HepG2 (cell line): ENCODE results near the gene SMG7. TPM values are rescaled to one million over a fixed set of nuclear protein-coding genes. Genes with fewer than 3 reads are reported as not detected.

Experiments
- ATAC-seq: fragments of 200-7000 bp; cut with Tn5 transposase; 3 replicates; pipeline ENCODE4 v1.9.1; 2020; ENCODE audit warnings: mild to moderate bottlenecking, moderate library complexity
- BruUV-seq: library from RNA; stranded (reverse); fragments of 400-500 nt; replicated peaks from 2 replicates; lab custom pipeline; 2021; lab: Mats Ljungman, UMichigan
- CTCF ChIA-PET: fragments of 300-600 bp; formaldehyde crosslinking; extraction: SDS; loops from one replicate; lab custom pipeline; 2021; ENCODE audit warnings: low total read pairs, inconsistent platforms, low intra/inter-chr PET ratio; lab: Yijun Ruan, JAX
- POLR2A ChIA-PET: fragments of 350-600 bp; sonication (Branson Sonifier 250); formaldehyde crosslinking; loops from one replicate; lab custom pipeline; 2020; ENCODE audit warnings: antibody characterized with exemption, inconsistent platforms; lab: Yijun Ruan, JAX
- DNase-seq: peaks from one replicate; pipeline ENCODE4 v3.0.0-alpha.2; 2015; ENCODE audit warnings: low spot score
- FAIRE-seq: peaks from 3 replicates; lab custom pipeline; 2011; peaks lifted over from hg19 to GRCh38; lab: Jason Lieb, UNC
- H2AFZ ChIP-seq: one replicate; pipeline ENCODE4 v1.6.1; 2011; ENCODE audit warnings: low read length, inconsistent platforms
- H3K27ac ChIP-seq: fragments of 300-600 bp; 3 replicates; pipeline ENCODE4 v1.8.0; 2011; ENCODE audit warnings: mixed run types, mild to moderate bottlenecking, mixed read lengths, low read length, inconsistent platforms; ENCODE audit not compliant: insufficient read depth; ENCODE audit errors: extremely low read length
- H3K27me3 ChIP-seq, 2 experiments: fragments of 200-600 bp in 1 of 2; 2 replicates in 1 of 2; 3 replicates in 1 of 2; pipeline versions ENCODE4 v1.6.0 to v1.8.0; 2011; ENCODE audit warnings: low read length in 2 of 2, mild to moderate bottlenecking in 2 of 2, moderate library complexity in 2 of 2, inconsistent platforms in 1 of 2; ENCODE audit not compliant: insufficient read depth in 2 of 2, control insufficient read depth in 1 of 2
- H3K36me3 ChIP-seq, 2 experiments: fragments of 200-600 bp in 1 of 2; replicated peaks in 1 of 2; 2 replicates in 1 of 2; 3 replicates in 1 of 2; pipeline versions ENCODE4 v1.5.1 to v1.8.0; 2011; ENCODE audit warnings: low read length in 2 of 2, inconsistent platforms in 1 of 2; ENCODE audit not compliant: insufficient read depth in 2 of 2, control insufficient read depth in 1 of 2
- H3K4me1 ChIP-seq: 2 replicates; pipeline ENCODE4 v1.5.1; 2012; ENCODE audit warnings: low read length, inconsistent platforms; ENCODE audit not compliant: insufficient read depth
- H3K4me2 ChIP-seq: 2 replicates; pipeline ENCODE4 v1.6.0; 2011; ENCODE audit warnings: low read depth, low read length, inconsistent platforms
- H3K4me3 ChIP-seq, 3 experiments: fragments of 200-600 bp in 1 of 3; sonication (generic), shearing (Covaris generic) in 1 of 3; replicated peaks in 1 of 3; 2 replicates each; pipeline ENCODE4 v1.5.1; 2011 to 2016; ENCODE audit warnings: low read length in 3 of 3, inconsistent platforms in 2 of 3, low read depth in 2 of 3, mild to moderate bottlenecking in 2 of 3, control low read depth in 1 of 3, mixed read lengths in 1 of 3; ENCODE audit not compliant: insufficient read depth in 1 of 3
- H3K79me2 ChIP-seq: one replicate; pipeline ENCODE4 v1.6.1; 2011; ENCODE audit warnings: low read length, inconsistent platforms; ENCODE audit not compliant: insufficient read depth
- H3K9ac ChIP-seq: 2 replicates; pipeline ENCODE4 v1.6.0; 2011; ENCODE audit warnings: mild to moderate bottlenecking, low read depth, low read length, inconsistent platforms; ENCODE audit not compliant: insufficient read depth
- H3K9me3 ChIP-seq: 2 replicates; pipeline ENCODE4 v1.5.1; 2012; ENCODE audit warnings: mild to moderate bottlenecking, low read length
- H4K20me1 ChIP-seq: 2 replicates; pipeline ENCODE4 v1.6.0; 2011; ENCODE audit warnings: inconsistent platforms, mild to moderate bottlenecking, low read length, moderate library complexity; ENCODE audit not compliant: insufficient read depth
- BRCA1 ChIP-seq: sonication (generic); formaldehyde crosslinking; IDR thresholded peaks from 2 replicates; pipeline ENCODE4 v1.4.0; 2020; ENCODE audit warnings: missing genetic modification reagents
- GTF3A ChIP-seq: sonication (generic); formaldehyde crosslinking; conservative IDR thresholded peaks from 2 replicates; pipeline ENCODE4 v1.4.0; 2020; ENCODE audit warnings: mild to moderate bottlenecking, missing genetic modification reagents
- IKZF1 ChIP-seq: fragments of 450-650 bp; IDR thresholded peaks from 2 replicates; pipeline ENCODE4 v1.7.1; 2016
- KLF12 ChIP-seq: sonication (generic); formaldehyde crosslinking; IDR thresholded peaks from 2 replicates; pipeline ENCODE4 v1.4.0; 2020; ENCODE audit warnings: missing genetic modification reagents, borderline replicate concordance
- KMT2A ChIP-seq: sonication (generic); formaldehyde crosslinking; IDR thresholded peaks from 2 replicates; pipeline ENCODE4 v1.4.0; 2020; ENCODE audit warnings: missing genetic modification reagents
- RORA ChIP-seq: sonication (generic); formaldehyde crosslinking; IDR thresholded peaks from 2 replicates; pipeline ENCODE4 v1.5.0; 2020; ENCODE audit warnings: mild to moderate bottlenecking, missing genetic modification reagents, moderate library complexity
- SOX6 ChIP-seq, 2 experiments: fragments of 450-650 bp in 1 of 2; sonication (generic) in 1 of 2; formaldehyde crosslinking in 1 of 2; IDR thresholded peaks; 2 replicates each; pipeline versions ENCODE4 v1.4.0 to v1.6.1; 2017 to 2020; ENCODE audit warnings: antibody characterized with exemption in 1 of 2, mild to moderate bottlenecking in 1 of 2, missing genetic modification reagents in 1 of 2
- SRF ChIP-seq: IDR thresholded peaks from 2 replicates; pipeline ENCODE4 v1.6.1; 2011; ENCODE audit warnings: mild to moderate bottlenecking, low read depth, low read length, moderate library complexity
- TCF12 ChIP-seq, 2 experiments: fragments of 450-650 bp in 1 of 2; sonication (generic) in 1 of 2; formaldehyde crosslinking in 1 of 2; IDR thresholded peaks; 2 replicates each; pipeline versions ENCODE4 v1.6.1 to v1.8.0; 2017 to 2022; ENCODE audit warnings: antibody characterized with exemption in 1 of 2, mild to moderate bottlenecking in 1 of 2, missing genetic modification reagents in 1 of 2, moderate library complexity in 1 of 2
- TFE3 ChIP-seq: IDR thresholded peaks from 2 replicates; pipeline ENCODE4 v1.6.1; 2016
- U2AF2 ChIP-seq: fragments of 200-400 bp; formaldehyde crosslinking; IDR thresholded peaks from 2 replicates; pipeline ENCODE4 v1.6.1; 2017; ENCODE audit warnings: low read depth, mild to moderate bottlenecking, low read length
- ZBTB21 ChIP-seq: sonication (generic); formaldehyde crosslinking; IDR thresholded peaks from 2 replicates; pipeline ENCODE4 v1.4.0; 2020; ENCODE audit warnings: missing genetic modification reagents
- ZNF235 ChIP-seq: sonication (generic); formaldehyde crosslinking; IDR thresholded peaks from 2 replicates; pipeline ENCODE4 v1.8.1; 2023; ENCODE audit warnings: mild to moderate bottlenecking, missing genetic modification reagents, borderline replicate concordance
- ZNF75D ChIP-seq: sonication (generic); formaldehyde crosslinking; IDR thresholded peaks from 2 replicates; pipeline ENCODE4 v1.8.1; 2023; ENCODE audit warnings: missing genetic modification reagents, mild to moderate bottlenecking, borderline replicate concordance
- ZSCAN12 ChIP-seq: sonication (generic); formaldehyde crosslinking; IDR thresholded peaks from 2 replicates; pipeline ENCODE4 v1.9.0; 2021; ENCODE audit warnings: mild to moderate bottlenecking, missing genetic modification reagents
- WGBS: methylation state at CpG from one replicate; pipeline ENCODE4 v1.1.6; 2017; ENCODE audit warnings: low lambda C conversion rate; 5-methylcytosine and 5-hydroxymethylcytosine counted together
- in situ Hi-C: cut with HindIII; loops from 2 replicates; pipeline ENCODE4 v1.10.0; 2017; ENCODE audit warnings: low pct_unique_long_range_greater_than_20kb; ENCODE audit not compliant: extremely low pct_ligation_motif_present
- intact Hi-C: fragments of 100-400 bp; cut with micrococcal nuclease; formaldehyde crosslinking; loops from one replicate; pipeline ENCODE4 v1.10.0; 2022; ENCODE audit not compliant: unreplicated experiment
- polyA plus RNA-seq, 8 experiments: library from polyadenylated mRNA; depleted of rRNA in 3 of 8; stranded (reverse) in 7 of 8; unstranded in 1 of 8; fragments of >200 nt; fragmentation: Illumina TruSeq in 4 of 8; extraction: Trizol in 4 of 8; gene quantifications; 2 replicates each; pipeline versions ENCODE4 v1.2.1 to v1.2.3, GENCODE V29; 2011 to 2016; ENCODE audit warnings: low read depth in 4 of 8, missing spikeins in 1 of 8, mixed read lengths in 1 of 8; ENCODE audit not compliant: insufficient read depth in 1 of 8
- total RNA-seq, 5 experiments: library from RNA; depleted of rRNA; stranded (reverse); fragments of >200 nt; fragmentation: Illumina TruSeq; extraction: Trizol; gene quantifications; 2 replicates each; pipeline ENCODE4 v1.2.3, GENCODE V29; 2016; ENCODE audit warnings: low read depth in 1 of 5

The SMG7 gene
- total and polyA plus RNA-seq, 2 of the 13 experiments (the other 11 are each of a cell fraction or from before 2014, with no cell fraction given) = 14.9 to 27.9 TPM

GRCh38 chr1:183544598-183545297, 72.4 kb downstream of the SMG7 start:
- peaks cover 16 to 79% of the 10 kb centered on the region in 2 experiments for H3K36me3 ChIP-seq
- POLR2A ChIA-PET = no interaction called here
- H3K27me3 ChIP-seq = no peaks in the 10 kb centered on the region
- BruUV-seq = no TSS peak
- H3K27ac ChIP-seq = no peak overlapping the region
- CTCF ChIA-PET = interaction anchor here (2.1 kb wide), 1 partner anchor 75 kb away, joined by 11 read pairs; no protein-coding TSS in a partner anchor
- in situ Hi-C loops (no loop called here), intact Hi-C loops (loop anchor here (10.0 kb wide), 1 partner anchor 80 kb away; no protein-coding TSS in a partner anchor)
- DNase-seq (no peak), ATAC-seq (no peak), FAIRE-seq (no peak)
- H3K4me1 ChIP-seq = no peaks in the 10 kb centered on the region
- 89% methylated on average over 5 of the region's 5 CpGs for WGBS
- H3K79me2 ChIP-seq = no peaks in the 10 kb centered on the region
- no peak overlapping the region for H3K4me3 ChIP-seq
- TF ChIP-seq TFE3 = no peak
- no peak for TF ChIP-seq ZBTB21 (CRISPR knock-in tag)
- TF ChIP-seq ZNF235 = no peak
- no peak for TF ChIP-seq BRCA1 (CRISPR knock-in tag)
- no peak for TF ChIP-seq IKZF1
- no peak for TF ChIP-seq TCF12 (IDR thresholded peaks at IDR 0.05)
- no peak for TF ChIP-seq TCF12 (CRISPR knock-in tag; IDR thresholded peaks at IDR 0.05)
- TF ChIP-seq SRF = no peak
- TF ChIP-seq ZNF75D = no peak
- no peak for TF ChIP-seq ZSCAN12 (CRISPR knock-in tag)
- TF ChIP-seq SOX6 (IDR thresholded peaks at IDR 0.05) = no peak
- no peak for TF ChIP-seq SOX6 (CRISPR knock-in tag; IDR thresholded peaks at IDR 0.05)
- TF ChIP-seq U2AF2 = no peak
- no peak for TF ChIP-seq KLF12 (CRISPR knock-in tag)
- TF ChIP-seq RORA (CRISPR knock-in tag) = no peak
- TF ChIP-seq GTF3A (CRISPR knock-in tag) = no peak
- TF ChIP-seq KMT2A (CRISPR knock-in tag) = no peak
- no peaks in the 10 kb centered on the region for H4K20me1 ChIP-seq
- H3K9ac ChIP-seq = no peak overlapping the region
- H3K9me3 ChIP-seq = no peaks in the 10 kb centered on the region
- H2AFZ ChIP-seq = no peak overlapping the region
- H3K4me2 ChIP-seq = no peak overlapping the region
